Ectodermal cell (in vitro differentiated cells): ENCODE measurements around the gene BMP10.

Experiments
- H3K27ac ChIP-seq: 2 replicates; pipeline ENCODE4 v1.7.0; 2013; ENCODE audit warnings: mild to moderate bottlenecking, low read depth, low read length; ENCODE audit not compliant: insufficient read depth, poor library complexity, severe bottlenecking
- H3K27me3 ChIP-seq: 2 replicates; pipeline ENCODE4 v1.7.0; 2013; ENCODE audit warnings: mild to moderate bottlenecking, low read length; ENCODE audit not compliant: insufficient read depth, control insufficient read depth, poor library complexity, severe bottlenecking
- H3K36me3 ChIP-seq: one replicate; pipeline ENCODE4 v1.7.0; 2013; ENCODE audit warnings: low read length; ENCODE audit not compliant: control insufficient read depth, insufficient read depth
- H3K4me1 ChIP-seq: one replicate; pipeline ENCODE4 v1.7.0; 2013; ENCODE audit warnings: low read length; ENCODE audit not compliant: control insufficient read depth, insufficient read depth
- H3K4me3 ChIP-seq: 2 replicates; pipeline ENCODE4 v1.7.0; 2013; ENCODE audit warnings: low read depth, low read length, control low read depth; ENCODE audit not compliant: insufficient read depth
- H3K9me3 ChIP-seq: 2 replicates; pipeline ENCODE4 v1.7.0; 2013; ENCODE audit warnings: mild to moderate bottlenecking, low read length, moderate library complexity; ENCODE audit not compliant: control insufficient read depth
- WGBS, 2 experiments: methylation state at CpG; one replicate each; pipeline ENCODE4 v1.1.7; 2013; ENCODE audit warnings: missing lambda C conversion rate in 2 of 2; 5-methylcytosine and 5-hydroxymethylcytosine counted together

BMP10 gene

DNA sequence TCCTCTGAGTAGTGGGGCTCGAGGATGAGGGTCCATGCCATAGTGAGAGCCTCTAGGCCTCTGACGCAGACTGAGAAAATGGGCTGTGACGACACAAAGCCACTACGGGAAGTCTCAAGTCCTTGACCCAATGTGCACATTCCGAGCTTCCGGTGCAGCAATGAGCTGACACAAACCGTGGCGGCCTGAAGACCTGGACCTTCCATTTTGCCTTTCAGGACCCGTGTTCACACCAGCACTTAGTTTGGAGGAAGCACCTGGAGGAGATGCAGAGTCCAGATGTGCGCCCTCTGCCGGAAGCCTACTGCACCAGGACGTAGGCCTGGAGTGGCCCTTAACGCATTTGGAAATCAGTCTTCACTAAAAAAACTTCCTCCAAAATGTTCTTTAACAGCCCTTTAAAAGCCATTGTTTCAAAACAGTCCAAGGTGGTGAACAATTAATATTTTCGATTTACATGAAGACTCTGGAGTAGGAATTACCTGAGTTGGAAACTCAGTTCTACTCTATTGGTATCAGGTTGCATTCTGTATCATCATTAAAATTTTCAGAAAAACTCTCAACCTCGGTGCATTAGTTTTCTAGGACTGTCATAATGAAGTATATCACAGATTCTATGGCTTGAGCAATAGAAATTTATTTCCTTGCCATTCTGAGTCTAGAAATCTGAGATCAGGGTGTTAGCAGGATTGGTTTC lies 33.9 kb downstream of the BMP10 start:
- Histone ChIP-seq H3K4me1 (no peaks in the 10 kb centered on the region), H3K36me3 (no peaks in the 10 kb centered on the region), H3K27ac (no peak overlapping the region), H3K27me3 (no peaks in the 10 kb centered on the region), H3K4me3 (no peak overlapping the region), H3K9me3 (no peaks in the 10 kb centered on the region)
- WGBS, 2 experiments = 73 to 74% methylated on average over 15 of the region's 15 CpGs

DNA sequence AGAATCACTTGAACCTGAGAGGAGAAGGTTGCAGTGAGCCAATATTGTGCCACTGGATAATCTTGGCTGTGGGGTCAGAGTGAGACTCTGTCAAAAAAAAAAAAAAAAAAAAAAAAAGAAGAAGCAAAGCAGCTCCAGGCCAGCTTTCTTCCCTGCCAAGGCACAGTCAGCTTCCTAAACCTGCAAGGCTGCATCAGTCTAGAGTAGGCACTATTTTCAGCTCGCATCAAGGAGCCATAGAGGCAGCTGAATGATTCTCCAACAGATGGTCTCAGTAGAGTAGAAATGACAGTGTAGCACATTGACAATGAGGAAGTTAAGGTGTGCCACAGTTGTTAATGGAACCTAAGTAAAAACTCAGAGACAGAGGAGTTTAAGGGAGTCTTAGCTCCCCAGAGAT lies 35.6 kb downstream of the BMP10 start:
- no peak overlapping the region for H3K4me3 ChIP-seq
- no peak overlapping the region for H3K27ac ChIP-seq
- H3K4me1 ChIP-seq = no peaks in the 10 kb centered on the region
- 96 to 97% methylated on average over 1 of the region's 1 CpG for WGBS, 2 experiments
- H3K27me3 ChIP-seq = no peaks in the 10 kb centered on the region
- H3K36me3 ChIP-seq = no peaks in the 10 kb centered on the region
- no peaks in the 10 kb centered on the region for H3K9me3 ChIP-seq

DNA sequence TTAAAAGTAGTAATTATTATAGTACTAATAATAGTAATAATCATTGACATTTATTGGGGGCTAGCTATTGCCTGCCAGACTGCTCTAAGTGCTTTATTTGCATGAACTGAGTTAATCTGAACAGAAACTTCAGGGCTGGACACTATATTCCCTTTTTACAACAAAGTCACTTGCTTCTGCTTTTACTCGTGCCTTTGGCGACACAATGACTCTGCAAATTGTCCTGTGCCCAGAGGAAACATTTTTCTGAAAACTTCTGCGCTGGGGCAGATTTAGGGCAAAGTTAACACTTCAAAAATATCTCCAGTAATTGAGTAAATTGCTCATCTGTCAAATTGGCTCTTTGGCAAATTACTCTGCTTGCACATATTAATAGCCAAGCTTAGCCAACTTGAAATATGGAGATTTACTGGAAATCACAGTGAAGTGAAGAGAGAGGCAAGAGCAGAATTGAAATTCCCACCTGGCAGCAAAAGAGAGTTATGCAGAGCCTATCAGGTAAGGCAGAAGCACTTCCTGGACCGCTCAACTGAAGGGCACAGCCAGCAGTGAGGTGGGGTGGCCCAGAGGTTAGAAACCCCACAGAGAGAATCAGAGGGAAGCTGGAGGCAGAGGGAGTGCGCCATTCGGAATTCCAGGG lies 36.3 kb downstream of the BMP10 start:
- WGBS, 2 experiments = 93 to 94% methylated on average over 6 of the region's 6 CpGs
- no peaks in the 10 kb centered on the region for H3K36me3 ChIP-seq

DNA sequence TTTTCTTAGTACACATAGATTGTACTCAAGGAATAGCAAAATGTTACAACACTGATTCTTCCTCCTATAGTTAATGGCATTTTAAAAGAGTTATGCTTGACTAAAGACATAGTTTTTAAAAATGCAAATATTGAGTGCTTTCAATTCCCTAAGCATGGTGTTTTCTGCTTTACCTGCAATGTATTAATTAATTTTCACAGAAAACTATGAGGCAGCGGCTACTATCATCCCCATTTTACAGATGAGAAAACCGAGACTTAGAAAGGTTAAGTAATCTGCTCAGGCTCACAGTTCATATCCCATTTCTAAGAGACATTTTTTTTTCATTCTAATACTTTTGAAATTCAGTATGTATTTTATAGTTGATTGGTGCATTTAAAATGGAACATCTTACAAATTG lies 38.0 kb downstream of the BMP10 start:
- 82 to 92% methylated on average over 2 of the region's 2 CpGs for WGBS, 2 experiments
- no peaks in the 10 kb centered on the region for H3K36me3 ChIP-seq
- H3K27me3 ChIP-seq = no peaks in the 10 kb centered on the region
- peaks cover 3% of the 10 kb centered on the region for H3K4me1 ChIP-seq
- no peak overlapping the region for H3K4me3 ChIP-seq
- no peak overlapping the region for H3K27ac ChIP-seq
- H3K9me3 ChIP-seq = no peaks in the 10 kb centered on the region

More for the DNA sequence above, 36.3 kb downstream of the BMP10 start:
- H3K4me3 ChIP-seq = no peak overlapping the region
- no peaks in the 10 kb centered on the region for H3K9me3 ChIP-seq
- H3K27ac ChIP-seq = no peak overlapping the region
- H3K4me1 ChIP-seq = no peaks in the 10 kb centered on the region
- no peaks in the 10 kb centered on the region for H3K27me3 ChIP-seq

DNA sequence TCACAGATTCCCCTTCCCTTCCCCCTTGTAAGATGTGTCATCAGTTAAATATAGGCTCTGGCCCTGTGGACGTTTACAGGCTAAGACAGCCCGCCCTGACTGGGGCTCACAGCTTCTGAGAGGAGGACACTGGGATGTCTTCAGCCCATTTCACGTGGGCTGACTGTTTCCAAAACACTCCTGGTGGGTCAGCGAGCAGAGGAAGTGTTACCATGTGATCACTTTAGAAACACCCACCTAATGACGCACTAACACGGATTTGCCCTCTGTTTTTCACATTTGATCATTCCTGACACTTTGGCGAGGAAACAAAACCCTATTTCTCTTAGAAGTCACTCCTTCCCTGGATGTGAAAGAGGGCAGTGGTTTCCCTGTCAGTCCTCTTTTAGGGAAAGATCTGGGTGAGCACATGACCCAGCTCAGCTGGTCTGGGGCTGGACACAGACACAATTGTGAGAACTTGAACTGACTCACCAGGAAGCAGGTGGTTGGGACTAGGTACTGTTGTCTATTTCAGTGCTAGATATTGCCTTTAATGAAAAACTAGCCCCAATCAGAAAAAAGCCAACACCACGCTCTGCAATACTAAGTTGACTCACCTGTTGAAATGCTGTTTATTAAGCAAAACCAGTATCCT lies 38.8 kb downstream of the BMP10 start:
- Histone ChIP-seq H3K9me3 (no peaks in the 10 kb centered on the region), H3K4me1 (peaks cover 3% of the 10 kb centered on the region), H3K27ac (no peak overlapping the region), H3K36me3 (no peaks in the 10 kb centered on the region), H3K4me3 (no peak overlapping the region), H3K27me3 (no peaks in the 10 kb centered on the region)
- WGBS, 2 experiments = 83 to 88% methylated on average over 8 of the region's 8 CpGs

DNA sequence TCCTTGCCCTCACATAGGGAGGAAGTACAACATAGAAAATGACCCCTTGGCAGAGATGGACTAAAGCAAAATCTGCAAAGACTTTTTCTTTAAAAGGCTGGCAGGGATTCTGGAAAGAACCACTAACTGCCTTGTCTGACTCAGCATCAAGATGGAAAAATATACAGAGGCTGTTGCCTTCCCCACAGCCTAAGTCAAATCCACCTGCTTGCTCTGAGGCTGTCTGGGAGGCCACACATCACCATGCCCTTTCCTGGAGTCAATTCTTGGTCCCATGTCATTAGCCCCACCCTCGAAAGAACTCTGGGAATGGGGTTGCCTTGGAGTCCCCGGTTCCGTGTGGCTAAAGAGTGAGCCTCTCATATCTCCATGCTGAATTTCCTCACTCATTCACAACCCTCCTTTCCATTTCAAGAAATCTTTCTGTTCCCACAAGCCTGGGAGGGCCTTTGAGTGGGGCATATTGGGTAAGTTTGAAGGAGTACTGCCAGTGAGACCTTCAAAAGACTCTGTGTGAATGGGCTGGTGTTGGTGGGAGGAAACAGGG lies 39.4 kb downstream of the BMP10 start:
- 92 to 94% methylated on average over 3 of the region's 3 CpGs for WGBS, 2 experiments
- peaks cover 3% of the 10 kb centered on the region for H3K4me1 ChIP-seq
- H3K27me3 ChIP-seq = no peaks in the 10 kb centered on the region
- no peak overlapping the region for H3K27ac ChIP-seq
- H3K9me3 ChIP-seq = no peaks in the 10 kb centered on the region
- no peaks in the 10 kb centered on the region for H3K36me3 ChIP-seq
- no peak overlapping the region for H3K4me3 ChIP-seq

DNA sequence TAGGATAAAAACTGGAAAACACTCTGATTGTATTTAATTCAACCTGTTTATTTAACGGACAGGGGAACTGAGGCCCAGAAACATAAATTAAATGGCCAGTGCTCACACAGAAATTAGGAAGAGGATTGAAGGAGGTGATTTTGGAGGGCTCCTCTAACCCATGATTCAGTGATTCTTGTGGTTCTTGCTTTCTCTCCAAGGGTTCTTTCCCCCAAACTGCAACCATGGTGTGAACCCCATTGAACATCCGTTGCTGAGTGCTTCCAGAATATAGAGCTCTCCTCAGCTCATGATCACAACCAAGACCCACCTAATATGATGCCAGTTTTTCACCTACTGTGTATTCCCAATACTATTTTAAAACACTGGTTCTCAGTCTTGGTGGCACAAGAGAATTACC lies 41.4 kb downstream of the BMP10 start:
- Histone ChIP-seq H3K27ac (no peak overlapping the region), H3K4me1 (peaks cover 3% of the 10 kb centered on the region), H3K4me3 (no peak overlapping the region), H3K36me3 (no peaks in the 10 kb centered on the region), H3K9me3 (no peaks in the 10 kb centered on the region), H3K27me3 (no peaks in the 10 kb centered on the region)
- 95 to 100% methylated on average over 2 of the region's 2 CpGs for WGBS, 2 experiments

DNA sequence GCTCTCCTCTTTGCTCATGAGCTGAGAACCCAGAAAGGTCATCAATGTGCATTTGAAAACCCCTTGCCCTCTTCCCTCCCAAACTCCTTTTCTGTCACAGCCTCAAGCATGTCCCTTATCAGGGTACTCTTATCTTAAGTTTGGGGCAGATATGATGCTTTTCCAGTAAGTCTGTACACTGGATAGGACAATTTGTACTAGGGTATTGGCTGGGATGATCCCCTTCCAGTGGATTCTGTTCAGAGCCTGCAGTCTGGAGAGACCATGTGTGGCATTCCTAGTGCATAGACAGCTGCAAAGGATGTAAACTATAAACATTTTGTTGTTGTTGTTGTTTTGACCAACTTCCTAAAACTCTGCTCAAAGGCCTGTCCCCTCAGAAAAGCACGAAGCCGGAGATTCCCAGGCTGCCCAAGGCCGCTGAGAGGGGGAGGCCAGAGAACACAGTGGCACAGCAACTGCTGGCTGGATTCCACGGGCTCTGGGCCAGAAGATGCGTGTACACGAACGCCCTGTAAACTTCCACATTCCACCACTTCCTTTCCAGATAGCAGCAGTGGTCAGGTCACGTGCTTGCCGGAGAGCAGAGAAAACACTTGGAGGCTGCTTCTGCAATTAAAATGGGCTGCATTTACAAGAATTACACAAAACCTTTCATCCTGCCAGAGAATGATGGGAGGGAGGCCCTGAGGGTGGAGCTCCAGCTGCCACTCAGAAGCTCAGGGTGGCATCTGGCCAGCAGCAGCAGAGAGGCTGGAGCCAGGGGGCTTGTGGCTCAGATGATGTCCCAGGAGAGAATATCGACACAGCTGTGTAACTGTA lies 42.1 kb downstream of the BMP10 start:
- 87 to 88% methylated on average over 10 of the region's 10 CpGs for WGBS, 2 experiments
- Histone ChIP-seq H3K4me3 (no peak overlapping the region), H3K9me3 (no peaks in the 10 kb centered on the region), H3K27ac (no peak overlapping the region), H3K4me1 (peaks cover 3% of the 10 kb centered on the region), H3K27me3 (no peaks in the 10 kb centered on the region), H3K36me3 (no peaks in the 10 kb centered on the region)

DNA sequence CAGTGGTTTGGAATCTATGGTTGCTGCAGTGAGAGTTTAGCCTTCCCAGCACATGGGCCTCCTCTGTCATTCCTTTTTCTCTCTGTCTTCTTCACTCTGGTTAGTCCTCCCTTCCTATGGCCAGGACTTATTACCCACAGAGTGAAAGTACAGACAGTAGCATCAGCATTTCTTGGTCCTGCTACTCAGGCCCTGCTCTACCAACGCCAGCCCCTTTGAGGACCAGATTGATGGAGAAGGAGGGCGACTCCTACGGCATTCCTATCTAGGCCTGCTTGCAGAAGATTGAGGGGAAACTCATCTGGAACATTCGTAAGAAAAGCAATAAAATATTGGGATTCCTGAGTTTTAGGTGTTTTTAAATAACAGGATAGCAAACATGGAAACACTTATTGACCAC lies 43.5 kb downstream of the BMP10 start:
- H3K4me3 ChIP-seq = no peak overlapping the region
- 93% methylated on average over 4 of the region's 4 CpGs for WGBS, 2 experiments
- peaks cover 3% of the 10 kb centered on the region for H3K4me1 ChIP-seq
- H3K27me3 ChIP-seq = no peaks in the 10 kb centered on the region
- H3K9me3 ChIP-seq = no peaks in the 10 kb centered on the region
- H3K36me3 ChIP-seq = no peaks in the 10 kb centered on the region
- H3K27ac ChIP-seq = no peak overlapping the region

DNA sequence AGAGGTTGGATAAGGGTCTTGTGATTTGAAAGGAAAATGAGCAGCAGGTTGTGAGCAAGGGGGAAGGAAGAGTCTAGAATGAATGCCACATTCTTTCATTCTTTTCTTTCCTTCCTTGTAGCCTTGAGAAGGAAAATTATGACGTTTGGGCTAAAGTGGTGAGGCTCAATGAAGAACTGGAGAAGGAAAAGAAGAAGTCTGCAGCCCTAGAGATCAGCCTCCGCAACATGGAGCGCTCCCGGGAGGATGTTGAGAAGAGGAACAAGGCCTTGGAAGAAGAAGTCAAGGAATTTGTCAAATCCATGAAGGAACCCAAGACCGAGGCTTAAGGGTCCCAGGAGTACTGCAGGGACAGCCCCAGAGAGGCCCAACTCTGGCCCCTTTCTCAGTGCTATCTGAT lies 45.3 kb downstream of the BMP10 start:
- Histone ChIP-seq H3K36me3 (no peaks in the 10 kb centered on the region), H3K4me1 (peaks cover 3% of the 10 kb centered on the region), H3K9me3 (no peaks in the 10 kb centered on the region), H3K27ac (no peak overlapping the region), H3K27me3 (no peaks in the 10 kb centered on the region), H3K4me3 (no peak overlapping the region)
- 94 to 95% methylated on average over 5 of the region's 5 CpGs for WGBS, 2 experiments
